Measurements from ENCODE around the gene VARS1. TPM values are rescaled to one million over a fixed set of nuclear protein-coding genes. Genes with fewer than 3 reads are reported as not detected.

The VARS1 gene
- total and polyA plus RNA-seq, 2 of the 8 experiments (the other 6 are each of a cell fraction or from before 2014, with no cell fraction given), result 53.5 to 162 TPM

DNA sequence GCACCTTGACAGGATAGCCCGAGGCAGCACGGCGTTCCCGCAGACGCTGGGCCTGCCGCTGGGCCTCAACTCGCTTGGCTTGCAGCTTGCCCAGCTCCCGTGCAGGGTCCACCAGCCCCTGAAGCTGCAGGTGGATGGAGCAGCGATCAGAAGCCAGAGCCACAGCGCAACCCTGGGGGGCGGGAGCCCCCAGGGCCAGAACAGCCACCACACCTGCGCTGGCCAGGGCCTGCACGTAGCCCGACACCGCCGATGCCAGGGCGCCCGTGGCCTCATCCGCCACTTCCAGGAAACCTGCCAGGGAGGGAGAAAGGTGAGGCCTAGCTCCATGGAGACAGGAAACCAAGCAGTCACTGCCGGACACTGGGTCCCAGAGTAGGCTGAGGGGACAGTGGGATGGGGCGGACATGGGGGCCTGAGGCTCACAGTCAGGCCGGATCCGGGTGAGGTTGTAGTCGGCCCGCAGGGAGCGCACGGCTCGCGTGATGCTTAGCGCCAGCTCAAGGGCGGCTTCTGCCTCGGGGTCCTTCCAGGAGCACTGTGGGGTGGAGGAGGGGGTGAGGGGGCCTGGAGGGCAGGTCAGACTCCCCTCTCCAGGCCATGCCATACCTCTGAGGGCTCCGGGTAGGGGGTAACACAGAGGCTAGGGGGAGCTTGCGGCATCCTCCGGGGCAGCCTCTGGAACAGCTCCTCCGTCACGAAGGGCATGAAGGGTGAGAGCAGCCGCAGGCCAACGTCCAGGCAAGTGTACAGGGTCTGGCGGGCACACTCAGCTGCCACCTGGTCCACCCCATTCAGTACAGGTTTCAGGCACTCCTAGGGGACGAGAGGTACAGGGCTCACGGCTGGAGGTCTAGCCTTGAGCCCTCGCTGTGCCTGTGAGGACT lies 16.3 kb downstream of the VARS1 start:
- Histone ChIP-seq H3K18ac (ENCODE audit: extremely low read depth, low read length) (no peak overlapping the region), H3K79me2 (ENCODE audit: control insufficient read depth in 1 of 2, insufficient read depth in 2 of 2, low read length in 2 of 2) (no peaks in the 10 kb centered on the region), H3K9me3 (ENCODE audit: insufficient read depth in 2 of 2, low read depth in 1 of 2, low read length in 1 of 2) (no peaks in the 10 kb centered on the region), H3K23me2 (ENCODE audit: low read depth, low read length) (0 out of 2 replicates have a peak, but pooled peaks cover 1% of the 10 kb centered on the region), H2BK5ac (ENCODE audit: low read depth, low read length) (no peak overlapping the region), H3K56ac (replicated peaks; ENCODE audit: insufficient read length, low read depth, low read length) (no peak overlapping the region), H4K5ac (ENCODE audit: insufficient read length, low read depth, low read length) (no peak overlapping the region), H4K8ac (ENCODE audit: extremely low read depth, insufficient read depth, low read length) (no peak overlapping the region), H2AK5ac (ENCODE audit: low read depth, low read length) (no peak overlapping the region), H3K4ac (replicated peaks; ENCODE audit: insufficient read length, low read depth, low read length) (no peak overlapping the region), H3K4me1 (replicated peaks in 1 of 4; ENCODE audit: control insufficient read depth in 3 of 4, insufficient read depth in 4 of 4, low read length in 3 of 4) (peaks cover 0 to 7% (median 3%) of the 10 kb centered on the region in 4 experiments; a peak in 3 of 7 replicates), H3K27me3 (replicated peaks in 1 of 4; ENCODE audit: control insufficient read depth in 3 of 4, extremely low read depth in 1 of 4, insufficient read depth in 3 of 4, low read length in 3 of 4) (no peaks in the 10 kb centered on the region; a peak in 1 of 7 replicates), H2BK20ac (ENCODE audit: low read length) (no peak overlapping the region), H3K36me3 (ENCODE audit: control insufficient read depth in 2 of 4, insufficient read depth in 4 of 4, low read length in 3 of 4) (peaks cover 19 to 58% (median 44%) of the 10 kb centered on the region in 4 experiments), H2AFZ (ENCODE audit: low read length) (no peak overlapping the region), H3K79me1 (ENCODE audit: low read depth, low read length) (no peaks in the 10 kb centered on the region), H3K14ac (ENCODE audit: insufficient read length) (no peak overlapping the region), H4K91ac (replicated peaks; ENCODE audit: insufficient read length, low read length) (no peak overlapping the region), H3K23ac (ENCODE audit: insufficient read length) (no peak overlapping the region), H4K20me1 (replicated peaks in 1 of 2; ENCODE audit: control insufficient read depth in 1 of 2, insufficient read depth in 2 of 2, low read length in 2 of 2) (peaks cover 0 to 1% of the 10 kb centered on the region in 2 experiments), H3K4me3 (ENCODE audit: extremely low read depth in 1 of 4, insufficient read depth in 2 of 4, low read depth in 3 of 4, low read length in 4 of 4) (no peak overlapping the region), H2BK120ac (replicated peaks; ENCODE audit: low read depth, low read length) (no peak overlapping the region), H2BK12ac (ENCODE audit: low read depth, low read length) (no peak overlapping the region), H3K9ac (replicated peaks in 1 of 4; ENCODE audit: extremely low read depth in 1 of 4, low read depth in 3 of 4, low read length in 3 of 4) (no peak overlapping the region), H3K27ac (ENCODE audit: low read depth, low read length) (no peak overlapping the region), H3K4me2 (ENCODE audit: insufficient read depth in 1 of 2, low read depth in 2 of 2, low read length in 2 of 2) (no peak overlapping the region), H2BK15ac (ENCODE audit: low read length) (no peak overlapping the region)
- WGBS, 2 experiments (ENCODE audit: extremely low coverage in 1 of 2, insufficient coverage in 1 of 2, insufficient read length in 1 of 2, insufficient replicate concordance in 2 of 2, low coverage in 1 of 2, low lambda C conversion rate in 2 of 2, missing lambda C conversion rate in 1 of 2), result 92% methylated on average over 35 of the region's 43 CpGs; no CpG with 5 or more reads in 1 of the 2 experiments
- POLR2A ChIA-PET (ENCODE audit: partially characterized antibody), result interaction anchor here (0.6 to 10.7 kb wide), 9 partner anchors 8 to 114 kb away, joined by 3 to 85 read pairs (median 3); partner anchors contain the start of genes GPANK1 and HSPA1B
- FAIRE-seq (no peak), DNase-seq (ENCODE audit: low read depth in 1 of 2, low spot score in 2 of 2) (no peak)
- CTCF ChIA-PET (ENCODE audit: partially characterized antibody), result interaction anchor here (0.5 to 15.6 kb wide), 12 partner anchors 5 to 112 kb away, joined by 3 to 228 read pairs (median 4); partner anchors contain the start of genes LSM2, VARS1 and VWA7
